PC-9 (cell line): Measurements from ENCODE around the gene PSMA5. TPM values are rescaled to one million over a fixed set of nuclear protein-coding genes. Genes with fewer than 3 reads are reported as not detected.

Experiments
- BruUV-seq: library from RNA; stranded (reverse); fragments of 400-500 nt; replicated peaks from 2 replicates; lab custom pipeline; 2021; lab: Mats Ljungman, UMichigan
- CTCF ChIA-PET: fragments of 300-600 bp; sonication (Branson Sonifier 250); formaldehyde crosslinking; loops from one replicate; lab custom pipeline; 2022; ENCODE audit warnings: antibody characterized with exemption; lab: Charles Lee
- POLR2A ChIA-PET: fragments of 300-600 bp; sonication (Branson Sonifier 250); formaldehyde crosslinking; loops from one replicate; lab custom pipeline; 2022; ENCODE audit warnings: antibody characterized with exemption; ENCODE audit not compliant: unreplicated experiment; lab: Charles Lee
- DNase-seq, 2 experiments: peaks; one replicate each; pipeline versions ENCODE4 v3.0.0 to v3.0.0-alpha.2; 2015 to 2022; ENCODE audit warnings: mixed read lengths in 1 of 2
- H2AFZ ChIP-seq: fragments of 200-600 bp; sonication (generic); 2 replicates; pipeline ENCODE4 v1.8.1; 2017; ENCODE audit warnings: antibody characterized with exemption
- H3F3A ChIP-seq: fragments of 200-600 bp; sonication (generic); 2 replicates; pipeline ENCODE4 v1.8.1; 2017; ENCODE audit warnings: antibody characterized with exemption, mild to moderate bottlenecking, low read depth; ENCODE audit not compliant: insufficient read depth
- H3K27ac ChIP-seq: fragments of 200-600 bp; sonication (generic); 2 replicates; pipeline ENCODE4 v1.6.1; 2016; ENCODE audit warnings: mixed run types
- H3K27me3 ChIP-seq: fragments of 200-600 bp; sonication (generic); 2 replicates; pipeline ENCODE4 v1.6.1; 2016; ENCODE audit warnings: low read depth, mixed run types; ENCODE audit not compliant: insufficient read depth
- H3K36me3 ChIP-seq: fragments of 200-600 bp; sonication (generic); 2 replicates; pipeline ENCODE4 v1.6.1; 2016; ENCODE audit warnings: low read depth, mixed run types
- H3K4me1 ChIP-seq: fragments of 200-600 bp; sonication (generic); replicated peaks from 2 replicates; pipeline ENCODE4 v1.6.1; 2016; ENCODE audit warnings: mixed run types; ENCODE audit not compliant: insufficient read depth
- H3K4me2 ChIP-seq: fragments of 200-600 bp; sonication (generic); 2 replicates; pipeline ENCODE4 v1.6.1; 2017; ENCODE audit warnings: mixed run types
- H3K4me3 ChIP-seq: fragments of 200-600 bp; sonication (generic); 2 replicates; pipeline ENCODE4 v1.6.1; 2016; ENCODE audit warnings: mixed run types
- H3K79me2 ChIP-seq: fragments of 200-600 bp; sonication (generic); 2 replicates; pipeline ENCODE4 v1.6.1; 2017; ENCODE audit warnings: low read depth, mixed run types
- H3K9me2 ChIP-seq: fragments of 200-600 bp; sonication (generic); 2 replicates; pipeline ENCODE4 v1.8.1; 2017; ENCODE audit warnings: mild to moderate bottlenecking; ENCODE audit not compliant: insufficient read depth
- H3K9me3 ChIP-seq: fragments of 200-600 bp; sonication (generic); 2 replicates; pipeline ENCODE4 v1.8.1; 2016; ENCODE audit warnings: low read depth; ENCODE audit not compliant: insufficient read depth
- H4K20me1 ChIP-seq: fragments of 200-600 bp; sonication (generic); 2 replicates; pipeline ENCODE4 v1.8.1; 2017; ENCODE audit not compliant: insufficient read depth
- EZH2 ChIP-seq: fragments of 200-600 bp; sonication (generic); IDR thresholded peaks from 2 replicates; pipeline ENCODE4 v1.8.0; 2017; ENCODE audit warnings: antibody characterized with exemption, low read depth
- intact Hi-C: fragments of 100-400 bp; cut with micrococcal nuclease; formaldehyde crosslinking; loops from one replicate; pipeline ENCODE4 v1.10.0; 2022; ENCODE audit not compliant: unreplicated experiment
- total RNA-seq: library from RNA; stranded (reverse); gene quantifications from 2 replicates; pipeline ENCODE4 v1.2.3, GENCODE V29; 2021
- TF ChIP-seq, protein P1 (sequence below): fragments of 200-600 bp; sonication (generic); conservative IDR thresholded peaks from 2 replicates; pipeline ENCODE4 v1.6.1; 2017; ENCODE audit warnings: mixed run types, antibody characterized with exemption, mild to moderate bottlenecking, moderate library complexity

Gene PSMA5
- total RNA-seq, 1 experiment from 2014 or later = 168 TPM

DNA sequence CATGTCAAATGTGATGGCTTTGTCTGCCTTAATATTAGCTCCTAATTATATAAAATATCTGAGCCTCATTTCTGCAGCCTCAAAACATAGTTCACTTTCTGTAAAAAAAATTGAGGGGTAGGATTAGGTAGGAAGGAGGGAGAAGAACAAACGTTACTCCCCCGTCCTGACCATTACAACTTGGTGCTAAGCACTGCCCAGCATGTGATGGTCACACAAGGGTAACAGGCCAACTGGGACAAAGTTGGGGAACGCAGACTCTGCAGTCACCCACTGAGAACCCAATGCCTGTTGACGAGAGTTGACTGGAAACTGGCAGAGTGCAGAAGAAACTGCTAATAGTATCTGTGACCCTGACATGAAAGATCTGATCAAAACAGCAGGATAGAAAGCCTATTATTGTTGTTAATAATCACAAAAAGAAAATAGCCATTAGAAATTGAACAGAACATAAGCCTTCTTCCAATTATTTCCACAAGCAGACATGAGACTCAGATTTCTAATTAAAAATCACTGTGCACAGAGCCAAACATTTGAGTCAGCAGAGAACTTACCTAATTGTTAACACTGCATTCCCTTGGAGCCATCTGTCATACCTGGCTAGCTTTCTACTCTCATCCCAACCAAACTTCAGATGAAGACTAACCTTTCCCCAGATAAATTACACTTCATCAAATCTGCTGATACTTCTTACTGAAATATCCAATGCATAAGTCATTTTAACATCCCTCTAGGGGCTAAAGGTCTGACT lies 34.0 kb downstream of the PSMA5 start:
- H3K27ac ChIP-seq = no peak overlapping the region
- no peak overlapping the region for H2AFZ ChIP-seq
- H4K20me1 ChIP-seq = no peaks in the 10 kb centered on the region
- intact Hi-C loops = no loop called here
- no peak for DNase-seq
- H3K4me1 ChIP-seq = peaks cover 46% of the 10 kb centered on the region
- TF ChIP-seq, protein P1, sequence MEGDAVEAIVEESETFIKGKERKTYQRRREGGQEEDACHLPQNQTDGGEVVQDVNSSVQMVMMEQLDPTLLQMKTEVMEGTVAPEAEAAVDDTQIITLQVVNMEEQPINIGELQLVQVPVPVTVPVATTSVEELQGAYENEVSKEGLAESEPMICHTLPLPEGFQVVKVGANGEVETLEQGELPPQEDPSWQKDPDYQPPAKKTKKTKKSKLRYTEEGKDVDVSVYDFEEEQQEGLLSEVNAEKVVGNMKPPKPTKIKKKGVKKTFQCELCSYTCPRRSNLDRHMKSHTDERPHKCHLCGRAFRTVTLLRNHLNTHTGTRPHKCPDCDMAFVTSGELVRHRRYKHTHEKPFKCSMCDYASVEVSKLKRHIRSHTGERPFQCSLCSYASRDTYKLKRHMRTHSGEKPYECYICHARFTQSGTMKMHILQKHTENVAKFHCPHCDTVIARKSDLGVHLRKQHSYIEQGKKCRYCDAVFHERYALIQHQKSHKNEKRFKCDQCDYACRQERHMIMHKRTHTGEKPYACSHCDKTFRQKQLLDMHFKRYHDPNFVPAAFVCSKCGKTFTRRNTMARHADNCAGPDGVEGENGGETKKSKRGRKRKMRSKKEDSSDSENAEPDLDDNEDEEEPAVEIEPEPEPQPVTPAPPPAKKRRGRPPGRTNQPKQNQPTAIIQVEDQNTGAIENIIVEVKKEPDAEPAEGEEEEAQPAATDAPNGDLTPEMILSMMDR = no peak
- no peak for TF ChIP-seq EZH2
- no peaks in the 10 kb centered on the region for H3K36me3 ChIP-seq
- no TSS peak for BruUV-seq
- H3F3A ChIP-seq = peaks cover 13% of the 10 kb centered on the region
- peaks cover 60% of the 10 kb centered on the region for H3K79me2 ChIP-seq
- H3K9me3 ChIP-seq = no peaks in the 10 kb centered on the region
- ChIA-PET CTCF (no interaction called here), POLR2A (interaction anchor here (0.7 kb wide), 1 partner anchor 709 kb away, joined by 3 read pairs; no protein-coding TSS in a partner anchor)
- no peak overlapping the region for H3K4me3 ChIP-seq
- H3K27me3 ChIP-seq = no peaks in the 10 kb centered on the region
- H3K4me2 ChIP-seq = no peak overlapping the region; the same call in 1 of the 2 replicates
- no peaks in the 10 kb centered on the region for H3K9me2 ChIP-seq

GRCh38 chr1:109391626-109392025 lies 34.6 kb downstream of the PSMA5 start:
- H3K4me1 ChIP-seq = peaks cover 41% of the 10 kb centered on the region
- no peak overlapping the region for H3K4me3 ChIP-seq
- intact Hi-C loops = no loop called here
- no peak for DNase-seq
- TF ChIP-seq, protein P1 = no peak
- no peak for TF ChIP-seq EZH2
- H2AFZ ChIP-seq = no peak overlapping the region
- peaks cover 58% of the 10 kb centered on the region for H3K79me2 ChIP-seq
- no peaks in the 10 kb centered on the region for H3K27me3 ChIP-seq
- H4K20me1 ChIP-seq = no peaks in the 10 kb centered on the region
- no peaks in the 10 kb centered on the region for H3K9me2 ChIP-seq
- BruUV-seq = no TSS peak
- no peaks in the 10 kb centered on the region for H3K36me3 ChIP-seq
- H3K9me3 ChIP-seq = no peaks in the 10 kb centered on the region
- peak overlapping the region; percentile 21 for H3K27ac ChIP-seq
- ChIA-PET POLR2A (interaction anchor here (0.7 kb wide), 1 partner anchor 708 kb away, joined by 3 read pairs; no protein-coding TSS in a partner anchor), CTCF (no interaction called here)
- peaks cover 13% of the 10 kb centered on the region for H3F3A ChIP-seq
- peak overlapping the region; percentile 14; the same call in 1 of the 2 replicates for H3K4me2 ChIP-seq

GRCh38 chr1:109391157-109391556 lies 35.1 kb downstream of the PSMA5 start:
- H3K9me3 ChIP-seq = no peaks in the 10 kb centered on the region

More at GRCh38 chr1:109391157-109391556, 35.1 kb downstream of the PSMA5 start:
- Histone ChIP-seq H3K4me2 (peak overlapping the region; percentile 14; the same call in 1 of the 2 replicates), H3K36me3 (no peaks in the 10 kb centered on the region), H4K20me1 (no peaks in the 10 kb centered on the region), H3K4me3 (no peak overlapping the region), H3K9me2 (no peaks in the 10 kb centered on the region), H3F3A (peaks cover 13% of the 10 kb centered on the region), H3K27ac (peak overlapping the region; percentile 21), H2AFZ (no peak overlapping the region), H3K27me3 (no peaks in the 10 kb centered on the region), H3K4me1 (peaks cover 37% of the 10 kb centered on the region), H3K79me2 (peaks cover 59% of the 10 kb centered on the region)
- DNase-seq = no peak
- CTCF ChIA-PET = no interaction called here
- POLR2A ChIA-PET = interaction anchor here (0.7 kb wide), 1 partner anchor 708 kb away, joined by 3 read pairs; no protein-coding TSS in a partner anchor
- no TSS peak for BruUV-seq
- TF ChIP-seq, protein P1 = no peak
- no peak for TF ChIP-seq EZH2
- intact Hi-C loops = no loop called here
